ENCODE data around the gene PSTPIP1.

- TF ChIP-seq, protein P1, sequence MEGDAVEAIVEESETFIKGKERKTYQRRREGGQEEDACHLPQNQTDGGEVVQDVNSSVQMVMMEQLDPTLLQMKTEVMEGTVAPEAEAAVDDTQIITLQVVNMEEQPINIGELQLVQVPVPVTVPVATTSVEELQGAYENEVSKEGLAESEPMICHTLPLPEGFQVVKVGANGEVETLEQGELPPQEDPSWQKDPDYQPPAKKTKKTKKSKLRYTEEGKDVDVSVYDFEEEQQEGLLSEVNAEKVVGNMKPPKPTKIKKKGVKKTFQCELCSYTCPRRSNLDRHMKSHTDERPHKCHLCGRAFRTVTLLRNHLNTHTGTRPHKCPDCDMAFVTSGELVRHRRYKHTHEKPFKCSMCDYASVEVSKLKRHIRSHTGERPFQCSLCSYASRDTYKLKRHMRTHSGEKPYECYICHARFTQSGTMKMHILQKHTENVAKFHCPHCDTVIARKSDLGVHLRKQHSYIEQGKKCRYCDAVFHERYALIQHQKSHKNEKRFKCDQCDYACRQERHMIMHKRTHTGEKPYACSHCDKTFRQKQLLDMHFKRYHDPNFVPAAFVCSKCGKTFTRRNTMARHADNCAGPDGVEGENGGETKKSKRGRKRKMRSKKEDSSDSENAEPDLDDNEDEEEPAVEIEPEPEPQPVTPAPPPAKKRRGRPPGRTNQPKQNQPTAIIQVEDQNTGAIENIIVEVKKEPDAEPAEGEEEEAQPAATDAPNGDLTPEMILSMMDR (IDR thresholded peaks at IDR 0.05): no peak
- no peak for TF ChIP-seq POLR2A (IDR thresholded peaks at IDR 0.05; ENCODE audit: low read length)
These were observed 36.0 kb downstream of the PSTPIP1 start for GRCh38 chr15:77030928-77031375.
